Fibroblast of skin of abdomen (primary cell): ENCODE measurements around the gene PHYH.
A peak's percentile ranks its signal among the peaks of the same experiment; 100 is the strongest.
"Not testable (repeated sequence)": the region's sequence is repeated elsewhere in the genome, so short reads cannot be mapped to it uniquely, and the experiment has no call there.

Experiments
- DNase-seq: peaks from one replicate; pipeline ENCODE4 v3.0.0-alpha.2; 2013

PHYH gene

GRCh38 chr10:13321576-13321975 lies 21.7 kb upstream of the PHYH start:
- DNase-seq = no peak

- DNase-seq = no peak
Observed at GRCh38 chr10:13319166-13319565, 19.3 kb upstream of the PHYH start.

GRCh38 chr10:13317474-13317873 lies 17.6 kb upstream of the PHYH start:
- DNase-seq = no peak

- no peak for DNase-seq
Observed at GRCh38 chr10:13316635-13317311, 16.9 kb upstream of the PHYH start.

- DNase-seq = no peak
Observed at GRCh38 chr10:13315361-13315760, 15.5 kb upstream of the PHYH start.

- DNase-seq = no peak
Observed at GRCh38 chr10:13311177-13311575, 11.3 kb upstream of the PHYH start.

GRCh38 chr10:13310518-13311176 lies 10.8 kb upstream of the PHYH start:
- DNase-seq = no peak

- no peak for DNase-seq
Observed at GRCh38 chr10:13309792-13310191, 9.9 kb upstream of the PHYH start.

- no peak for DNase-seq
Observed at GRCh38 chr10:13308096-13308495, 8.2 kb upstream of the PHYH start.

- no peak for DNase-seq
Observed at GRCh38 chr10:13306103-13306502, 6.2 kb upstream of the PHYH start.

GRCh38 chr10:13302821-13303555 lies 3.1 kb upstream of the PHYH start:
- no peak for DNase-seq

GRCh38 chr10:13298748-13299436 lies 972 bp downstream of the PHYH start:
- DNase-seq = no peak

- DNase-seq = no peak
Observed at GRCh38 chr10:13296476-13296875, 3.4 kb downstream of the PHYH start.

GRCh38 chr10:13294784-13295183 lies 5.1 kb downstream of the PHYH start:
- no peak for DNase-seq

GRCh38 chr10:13291821-13292773 lies 7.8 kb downstream of the PHYH start:
- no peak for DNase-seq

- DNase-seq = peak; percentile 72
Observed at GRCh38 chr10:13291061-13291460, 8.8 kb downstream of the PHYH start.

- no peak for DNase-seq
Observed at GRCh38 chr10:13284050-13284449, 15.8 kb downstream of the PHYH start.

GRCh38 chr10:13282348-13282747 lies 17.5 kb downstream of the PHYH start:
- not testable (repeated sequence) for DNase-seq

- DNase-seq = no peak
Observed at GRCh38 chr10:13276749-13277365, 23.0 kb downstream of the PHYH start.

GRCh38 chr10:13276146-13276545 lies 23.7 kb downstream of the PHYH start:
- not testable (repeated sequence) for DNase-seq

GRCh38 chr10:13272164-13272571 lies 27.7 kb downstream of the PHYH start:
- peak; percentile 18 for DNase-seq
